Esophagus squamous epithelium (tissue), 5 donors: ENCODE measurements around the gene OSCAR. TPM values are rescaled to one million over a fixed set of nuclear protein-coding genes. Genes with fewer than 3 reads are reported as not detected.

Experiments
- DNase-seq: peaks from one replicate; lab custom pipeline; 2025; lab: John Stamatoyannopoulos, UW
- H3K27ac ChIP-seq, 4 donors: fragments of 200-600 bp; sonication (generic); one replicate each; pipeline ENCODE4 v1.5.1; 2016 to 2019; ENCODE audit warnings: mild to moderate bottlenecking in 1 of 4
- H3K27me3 ChIP-seq, 4 donors: fragments of 200-600 bp; sonication (generic); 1 replicate in 3 of 4; 2 replicates in 1 of 4; pipeline versions ENCODE4 v1.5.1 to v1.6.0; 2017 to 2021; ENCODE audit warnings: antibody characterized with exemption in 1 of 4
- H3K36me3 ChIP-seq, 3 donors: fragments of 200-600 bp; sonication (generic); one replicate each; pipeline ENCODE4 v1.5.1; 2016 to 2019
- H3K4me1 ChIP-seq, 3 donors: fragments of 200-600 bp; sonication (generic); one replicate each; pipeline ENCODE4 v1.5.1; 2017 to 2019
- H3K4me3 ChIP-seq, 4 donors: fragments of 200-600 bp; sonication (generic); 1 replicate in 3 of 4; 2 replicates in 1 of 4; pipeline ENCODE4 v1.5.1; 2016 to 2019; ENCODE audit warnings: mild to moderate bottlenecking in 2 of 4, moderate library complexity in 1 of 4
- H3K9me3 ChIP-seq, 3 donors: fragments of 200-600 bp; sonication (generic); one replicate each; pipeline ENCODE4 v1.5.1; 2016 to 2019
- CTCF ChIP-seq, 6 experiments: fragments of 450-650 bp in 4 of 6; fragments of 200-600 bp in 2 of 6; sonication (generic) in 2 of 6; IDR thresholded peaks; one replicate each; pipeline ENCODE4 v1.5.1; 2016 to 2019; ENCODE audit warnings: antibody characterized with exemption in 6 of 6, mild to moderate bottlenecking in 4 of 6, moderate library complexity in 4 of 6
- POLR2A ChIP-seq, 4 donors: fragments of 450-650 bp; IDR thresholded peaks; one replicate each; pipeline ENCODE4 v1.6.1; 2017; ENCODE audit warnings: antibody characterized with exemption in 4 of 4, mild to moderate bottlenecking in 4 of 4, moderate library complexity in 3 of 4
- WGBS, 2 donors: methylation state at CpG; one replicate each; pipeline ENCODE4 v1.1.5; 2018; 5-methylcytosine and 5-hydroxymethylcytosine counted together
- intact Hi-C: fragments of 100-400 bp; cut with DNase I; formaldehyde crosslinking; loops from one replicate; pipeline ENCODE4 v1.15.0; 2022
- total RNA-seq, 4 donors: library from RNA; depleted of rRNA; stranded (reverse); fragments of >200 nt; gene quantifications; one replicate each; pipeline ENCODE4 v1.1.0, GENCODE V29; 2016
- donor health status: DM: yes; HTN: yes; CAD: no.

Gene OSCAR
- total RNA-seq, 4 donors from 2014 or later, result 0.70 to 1.6 (median 1.3) TPM; not detected in 1

DNA sequence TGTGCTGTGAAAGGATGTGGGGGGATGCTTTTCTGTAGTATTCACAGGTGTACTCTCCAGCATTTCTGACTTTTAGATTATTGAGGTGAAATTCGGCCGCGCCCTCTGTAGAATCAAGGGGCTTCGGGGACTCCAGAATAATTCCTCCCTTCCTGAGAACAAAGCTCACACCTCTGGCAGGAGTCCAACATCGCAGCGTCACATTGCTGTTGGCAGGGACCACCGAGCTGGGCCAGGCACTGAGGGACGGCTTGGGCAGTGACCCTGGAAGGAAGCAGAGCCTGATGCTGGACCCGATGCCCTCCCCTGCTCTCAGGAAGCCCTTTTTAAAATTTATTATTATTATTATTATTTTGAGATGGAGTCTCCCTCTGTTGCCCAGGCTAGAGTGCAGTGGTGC is 25.8 kb downstream of the OSCAR start:
- intact Hi-C loops, result no loop called here
- Histone ChIP-seq H3K9me3 (peaks cover 0 to 5% (median 1%) of the 10 kb centered on the region in 3 donors), H3K27me3 (no peaks in the 10 kb centered on the region), H3K4me3 (no peak overlapping the region), H3K4me1 (no peaks in the 10 kb centered on the region), H3K36me3 (no peaks in the 10 kb centered on the region), H3K27ac (no peak overlapping the region)
- no peak for DNase-seq
- WGBS, 2 donors, result 56 to 75% methylated on average over 8 of the region's 9 CpGs
- TF ChIP-seq POLR2A (IDR thresholded peaks at IDR 0.05) (no peak), CTCF (IDR thresholded peaks at IDR 0.05) (no peak)

DNA sequence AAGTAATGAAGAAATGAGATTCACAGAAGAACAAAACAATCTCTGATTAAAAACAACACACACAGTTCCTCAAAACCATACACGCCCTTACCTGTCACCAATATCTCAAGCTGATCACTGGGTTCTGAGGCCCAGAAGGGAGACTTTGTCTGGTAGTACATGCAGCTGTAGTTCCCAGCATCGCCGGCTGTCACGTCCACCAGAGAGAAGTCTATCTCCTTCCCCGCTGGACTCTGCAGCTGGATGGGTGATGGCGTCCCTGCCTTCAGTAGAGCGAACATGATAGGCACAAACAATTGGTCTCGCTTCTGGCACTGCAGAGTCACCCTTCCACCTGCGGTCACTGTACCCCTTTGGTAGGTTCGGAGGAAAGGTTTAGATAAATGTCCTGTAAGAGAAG is 26.8 kb downstream of the OSCAR start:
- intact Hi-C loops, result no loop called here
- 87 to 89% methylated on average over 9 to 10 of the region's 10 CpGs for WGBS, 2 donors
- TF ChIP-seq POLR2A (IDR thresholded peaks at IDR 0.05) (no peak), CTCF (IDR thresholded peaks at IDR 0.05) (no peak)
- Histone ChIP-seq H3K36me3 (no peaks in the 10 kb centered on the region), H3K9me3 (peaks cover 0 to 11% (median 9%) of the 10 kb centered on the region in 3 donors), H3K4me3 (no peak overlapping the region), H3K4me1 (no peaks in the 10 kb centered on the region), H3K27me3 (no peaks in the 10 kb centered on the region), H3K27ac (no peak overlapping the region)
- no peak for DNase-seq

- peaks cover 0 to 11% (median 9%) of the 10 kb centered on the region in 3 donors for H3K9me3 ChIP-seq
- intact Hi-C loops, result no loop called here
- no peaks in the 10 kb centered on the region for H3K4me1 ChIP-seq
- TF ChIP-seq CTCF (IDR thresholded peaks at IDR 0.05) (no peak), POLR2A (IDR thresholded peaks at IDR 0.05) (no peak)
- 56 to 68% methylated on average over 5 of the region's 5 CpGs for WGBS, 2 donors
- H3K36me3 ChIP-seq, result no peaks in the 10 kb centered on the region
- DNase-seq, result no peak
- H3K27ac ChIP-seq, result no peak overlapping the region
- H3K4me3 ChIP-seq, result no peak overlapping the region
- H3K27me3 ChIP-seq, result no peaks in the 10 kb centered on the region
These were observed 31.1 kb downstream of the OSCAR start for GRCh38 chr19:54069470-54069869.

GRCh38 chr19:54063350-54064116 is 37.1 kb downstream of the OSCAR start, which contains the start of gene VSTM1:
Gene VSTM1, minus strand, starts transcription at chr19:54063897. Its CDS starts 120 bp downstream, at chr19:54063777.
- whole genome bisulfite sequencing, 2 donors, result 71 to 81% methylated on average over 29 to 34 of the region's 34 CpGs
- no peak within 1 kb of the TSS for H3K27ac ChIP-seq
- intact Hi-C loops, result no loop called here

More at GRCh38 chr19:54063350-54064116, 37.1 kb downstream of the OSCAR start, which contains the start of gene VSTM1:
- no peaks in the 10 kb centered on the region for H3K36me3 ChIP-seq
- no peak within 1 kb of the TSS for H3K4me3 ChIP-seq
- TF ChIP-seq CTCF (IDR thresholded peaks at IDR 0.05) (no peak), POLR2A (IDR thresholded peaks at IDR 0.05) (no peak)
- H3K4me1 ChIP-seq, result no peaks in the 10 kb centered on the region
- peaks cover 0 to 16% (median 0%) of the 10 kb centered on the region in 4 donors for H3K27me3 ChIP-seq
- H3K9me3 ChIP-seq, result no peaks in the 10 kb centered on the region
- DNase-seq, result no peak
